ENCODE measurements around the gene WDR41.

DNA sequence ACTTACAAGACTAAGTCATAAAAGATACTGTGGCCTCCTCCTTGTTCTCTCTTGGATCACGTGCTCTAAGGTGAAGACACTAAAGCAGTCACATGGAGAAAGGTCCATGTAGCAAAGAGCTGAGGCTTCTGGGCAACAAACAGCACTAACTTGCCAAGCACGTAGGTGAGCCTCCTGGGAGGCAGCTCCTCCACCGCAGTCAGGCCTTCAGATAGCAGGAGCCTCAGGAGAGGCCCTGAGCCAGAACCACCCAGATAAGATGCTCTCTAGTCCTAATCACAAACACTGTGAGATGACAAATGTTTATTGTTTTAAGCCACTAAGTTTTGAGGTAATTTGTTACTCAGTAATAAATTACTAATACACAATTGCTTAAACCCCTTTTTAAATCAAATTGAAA lies 38.0 kb downstream of the WDR41 start:
- no peak for TF ChIP-seq CTCF (IDR thresholded peaks at IDR 0.05)
- TF ChIP-seq POLR2A (IDR thresholded peaks at IDR 0.05), result no peak

Data from lower leg skin (tissue), 3 donors.